GM15510 (cell line): ENCODE measurements around the gene HSFX4.
A peak's percentile ranks its signal among the peaks of the same experiment; 100 is the strongest.

Experiments used
- POLR2A ChIP-seq: IDR thresholded peaks from 3 replicates; pipeline ENCODE4 v1.6.1; 2011; ENCODE audit warnings: borderline replicate concordance; ENCODE audit not compliant: insufficient read length; ENCODE audit errors: extremely low read depth

The HSFX4 gene

DNA sequence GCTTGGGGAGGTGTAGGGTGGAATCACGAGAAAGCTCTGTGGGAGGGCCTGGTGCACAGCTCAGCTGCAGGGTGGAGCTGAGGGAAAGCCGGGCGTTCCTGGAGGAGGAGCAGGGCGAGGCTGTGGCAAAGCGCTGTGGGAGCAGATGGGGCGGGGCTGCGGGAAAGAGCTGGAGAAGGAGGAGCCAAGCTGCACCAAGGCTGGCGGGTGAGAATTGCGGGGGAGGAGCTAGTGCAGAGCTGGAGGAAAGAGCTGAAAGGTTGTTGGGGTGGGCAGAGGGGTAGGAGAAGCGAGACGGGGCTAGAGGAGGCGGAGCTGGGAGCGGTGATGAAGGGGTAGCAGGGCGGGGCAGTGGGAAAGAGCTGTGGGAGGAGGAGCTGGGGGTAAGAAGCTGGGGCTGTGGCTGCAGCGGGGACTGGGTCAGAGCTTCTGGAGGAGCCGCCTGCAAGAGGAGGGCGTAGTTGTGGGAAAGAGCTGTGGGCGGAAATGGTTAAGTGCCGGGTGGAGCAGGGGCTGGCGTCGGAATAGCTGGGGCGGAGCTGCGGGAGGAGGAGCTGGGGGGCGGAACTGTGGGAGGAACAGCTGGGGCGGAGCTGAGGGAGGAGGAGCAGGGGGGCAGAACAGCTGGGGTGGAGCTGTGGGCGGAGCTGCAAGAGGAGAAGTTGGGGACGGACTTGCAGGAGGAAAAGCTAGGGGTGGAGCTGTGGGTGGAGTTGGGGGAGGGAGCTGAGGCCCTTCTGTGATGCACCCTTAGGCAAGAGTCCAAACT is 10.7 kb downstream of the HSFX4 start:
- TF ChIP-seq POLR2A, result peak; percentile 26

DNA sequence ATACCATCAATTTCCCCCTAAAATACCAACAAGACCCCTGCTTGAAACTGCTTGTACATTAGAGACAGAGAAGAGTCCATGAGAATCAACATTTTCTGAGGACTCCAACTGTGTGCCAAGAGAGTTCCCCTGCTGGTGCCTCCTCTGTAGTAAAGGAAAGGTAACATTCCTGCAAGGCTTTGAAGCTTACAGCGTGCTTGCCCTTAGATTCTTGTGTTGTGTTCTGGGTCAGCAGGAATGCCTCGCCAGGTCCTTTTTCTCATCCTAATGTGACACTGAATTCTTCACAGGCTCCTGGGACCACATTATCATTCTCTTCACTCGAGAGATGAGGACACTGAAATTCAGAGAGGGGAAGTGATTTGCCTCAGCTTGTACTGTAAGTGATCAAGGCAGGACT is 18.6 kb downstream of the HSFX4 start:
- TF ChIP-seq POLR2A, result no peak

DNA sequence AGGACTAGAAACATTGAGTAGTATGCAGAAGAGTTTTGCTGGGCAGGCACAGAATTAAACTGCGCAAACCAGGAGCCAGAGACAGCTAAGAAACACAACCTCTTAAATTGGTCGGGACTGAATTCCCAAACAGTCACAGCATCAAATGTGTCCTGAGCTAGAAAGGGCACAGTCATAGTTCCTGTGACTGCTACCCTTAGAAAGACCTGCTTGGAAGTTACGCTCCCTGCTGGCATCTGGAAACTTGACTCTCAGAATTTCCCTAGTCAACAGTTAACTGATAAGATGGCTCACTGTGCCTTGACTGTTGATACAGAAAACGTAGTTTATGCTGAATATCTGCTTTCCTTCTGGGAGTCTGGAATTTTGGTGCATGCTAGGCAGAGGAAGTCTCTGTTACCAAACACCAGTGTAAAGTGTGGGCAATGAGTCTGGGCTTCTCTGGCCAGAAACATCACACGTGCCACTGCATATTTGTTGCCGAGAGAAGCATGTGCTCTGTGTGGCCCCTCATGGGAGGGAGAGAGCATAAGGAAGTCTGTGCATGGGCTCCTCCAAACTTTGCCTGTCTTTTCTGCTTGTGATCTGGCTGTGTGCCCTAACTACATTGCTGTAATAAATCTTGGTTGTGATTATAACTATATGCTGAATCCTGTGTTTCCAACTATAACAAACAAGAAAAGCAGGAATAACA is 20.5 kb downstream of the HSFX4 start:
- no peak for TF ChIP-seq POLR2A

DNA sequence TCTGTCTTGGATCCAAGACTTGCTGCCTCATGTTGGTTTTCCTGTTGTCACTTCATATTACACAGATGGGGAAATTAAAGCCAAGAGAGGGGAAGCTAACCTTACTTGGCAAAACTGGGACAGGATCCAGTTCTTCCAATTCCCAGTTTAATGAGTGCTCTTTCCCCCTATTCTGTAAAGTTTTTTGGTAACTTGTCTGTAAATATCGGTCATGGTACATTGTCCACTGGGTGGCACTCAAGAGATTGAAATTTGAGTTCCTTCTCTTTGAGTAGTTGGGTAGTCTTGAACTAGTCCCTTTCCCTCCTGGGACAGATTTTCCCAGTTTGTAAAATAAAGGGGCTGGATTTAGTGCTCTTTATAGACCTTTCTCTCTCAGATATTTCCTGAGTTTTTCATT is 21.3 kb downstream of the HSFX4 start:
- no peak for TF ChIP-seq POLR2A

DNA sequence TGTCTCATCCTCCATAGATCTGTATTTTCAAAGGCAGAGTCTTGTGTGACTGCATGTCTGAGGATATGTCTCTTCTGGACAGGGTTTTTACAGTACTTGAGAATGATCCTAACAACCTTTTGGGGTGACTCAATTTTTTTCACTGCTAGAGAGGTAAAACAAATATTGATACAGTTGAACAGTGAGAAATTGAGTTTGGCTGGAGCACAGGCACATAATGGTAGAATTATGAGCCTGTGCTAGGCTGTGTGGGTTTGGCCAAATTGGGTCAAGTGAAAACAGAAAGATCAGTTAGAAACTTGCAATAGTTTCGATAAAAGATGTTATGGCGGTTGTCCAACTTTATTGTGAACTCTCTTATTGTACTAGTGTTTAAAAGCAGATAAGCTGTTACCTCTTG is 32.2 kb downstream of the HSFX4 start:
- TF ChIP-seq POLR2A, result no peak

DNA sequence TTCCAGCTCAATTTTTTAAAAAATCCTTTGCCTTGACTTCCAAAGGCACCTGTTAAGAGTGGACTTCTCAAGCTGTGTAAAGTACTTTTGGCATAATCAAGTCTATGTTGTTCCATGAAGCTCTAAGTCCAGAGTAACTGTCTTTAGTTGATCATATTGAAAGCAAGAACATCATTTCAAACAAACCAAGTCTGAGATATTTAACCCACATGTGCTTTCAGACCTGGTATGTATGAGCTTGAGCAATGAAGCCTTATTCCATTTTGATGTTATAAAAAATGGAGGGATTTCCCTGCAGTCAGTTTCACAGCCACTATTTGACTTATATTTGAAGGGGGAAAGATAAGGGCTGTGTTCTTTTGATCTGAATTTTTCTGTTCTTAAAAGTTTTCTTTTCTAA is 32.6 kb downstream of the HSFX4 start:
- no peak for TF ChIP-seq POLR2A

DNA sequence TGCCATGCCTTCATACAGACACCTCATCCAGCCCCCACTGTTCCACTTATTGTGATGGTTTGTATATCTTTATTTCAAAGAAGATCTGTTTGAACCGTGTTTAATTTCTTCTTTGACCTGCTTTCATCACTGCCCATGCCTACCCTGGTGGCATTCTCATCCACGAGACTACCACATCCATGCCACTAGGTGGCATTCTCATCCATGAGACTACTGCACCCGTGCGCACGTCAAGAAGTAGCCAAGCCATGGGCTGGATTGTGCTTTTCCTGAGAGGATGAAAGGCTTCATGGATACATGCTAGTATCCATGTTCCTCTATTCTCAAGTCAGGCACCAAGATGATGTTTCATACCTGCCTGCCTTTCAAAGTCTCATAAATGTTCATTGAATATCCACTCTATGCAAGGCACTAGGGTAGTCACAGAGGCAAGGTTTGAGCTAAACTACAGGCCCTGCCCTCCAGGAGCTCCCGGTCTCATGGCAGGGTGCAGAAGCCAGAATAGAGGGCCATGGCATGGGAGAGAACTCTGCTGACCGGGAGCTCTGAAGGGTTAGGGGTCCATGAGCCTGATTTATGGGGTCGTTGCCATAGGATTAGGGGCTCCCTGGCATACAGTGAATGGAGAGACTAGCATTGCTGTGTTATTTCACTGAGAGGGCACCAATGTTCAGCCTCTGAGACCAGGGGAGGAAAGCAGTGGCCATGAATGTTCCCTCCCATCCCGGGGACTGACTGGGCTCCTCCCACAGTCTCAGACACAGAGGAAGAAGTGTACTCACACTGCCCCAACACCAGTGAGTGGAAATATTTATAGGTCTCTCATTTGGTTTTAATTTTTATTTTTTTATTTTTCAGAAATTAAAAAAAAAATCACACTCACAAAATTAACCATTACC is 33.7 kb downstream of the HSFX4 start:
- no peak for TF ChIP-seq POLR2A

DNA sequence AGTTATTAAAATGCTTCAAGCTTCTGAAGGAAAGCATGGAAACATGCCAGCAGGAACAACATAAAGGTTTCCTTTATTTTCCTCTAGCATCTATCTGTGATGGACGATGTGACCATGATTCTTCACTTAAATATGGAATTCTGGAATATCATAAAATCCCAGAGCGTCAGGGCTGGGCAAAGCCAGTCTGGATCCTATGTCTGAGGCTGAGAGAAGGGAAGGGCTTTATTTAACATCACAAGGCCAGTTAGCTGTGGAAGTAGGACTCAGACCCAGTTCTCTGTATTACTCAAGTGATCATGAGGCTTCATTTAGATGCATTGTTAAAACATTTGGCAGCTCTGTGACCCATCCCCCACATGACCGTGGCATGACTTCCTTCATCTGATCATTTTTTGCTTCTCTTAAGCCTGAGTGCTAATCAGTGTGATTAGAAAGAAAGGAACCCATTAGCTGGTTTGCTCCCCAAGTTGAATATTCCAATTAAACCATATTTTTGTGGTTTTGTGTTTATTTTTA is 49.8 kb downstream of the HSFX4 start:
- no peak for TF ChIP-seq POLR2A
